Nephron (organoid): Measurements from ENCODE around the gene N4BP2L2.

ENCODE experiments used
- H3K27ac Mint-ChIP-seq, 3 experiments: 2 replicates each; pipeline ENCODE4 v1.8.0; 2020; ENCODE audit warnings: mixed read lengths in 3 of 3, mild to moderate bottlenecking in 2 of 3, moderate library complexity in 1 of 3
- H3K27me3 Mint-ChIP-seq: 2 replicates; pipeline ENCODE4 v1.8.0; 2021; ENCODE audit warnings: low read depth, mild to moderate bottlenecking, moderate library complexity, mixed read lengths
- H3K36me3 Mint-ChIP-seq: 2 replicates; pipeline ENCODE4 v1.8.0; 2020; ENCODE audit warnings: low read depth, mixed read lengths
- H3K4me1 Mint-ChIP-seq: 2 replicates; pipeline ENCODE4 v1.8.0; 2020; ENCODE audit warnings: mixed read lengths
- H3K4me3 Mint-ChIP-seq, 3 experiments: 2 replicates each; pipeline ENCODE4 v1.8.0; 2020; ENCODE audit warnings: mild to moderate bottlenecking in 3 of 3, mixed read lengths in 3 of 3, moderate library complexity in 2 of 3
- H3K9me3 Mint-ChIP-seq: 2 replicates; pipeline ENCODE4 v1.8.0; 2020; ENCODE audit warnings: mixed read lengths
- CTCF ChIP-seq, 3 experiments: fragments of 200-600 bp; sonication (generic); IDR thresholded peaks; one replicate each; pipeline ENCODE4 v1.5.0; 2021; ENCODE audit warnings: antibody characterized with exemption in 3 of 3; ENCODE audit not compliant: unreplicated experiment in 3 of 3

Gene N4BP2L2

GRCh38 chr13:32537580-32538142 lies 934 bp downstream of the N4BP2L2 start:
- H3K9me3 Mint-ChIP-seq: peaks cover 12% of the 10 kb centered on the region
- H3K27ac Mint-ChIP-seq: peak overlapping the region; percentile 98 to 99 (median 99)
- peaks cover 34% of the 10 kb centered on the region for H3K4me1 Mint-ChIP-seq
- H3K27me3 Mint-ChIP-seq: no peaks in the 10 kb centered on the region
- peak overlapping the region; percentile 99 to 100 (median 99) for H3K4me3 Mint-ChIP-seq
- peaks cover 52% of the 10 kb centered on the region for H3K36me3 Mint-ChIP-seq
- TF ChIP-seq CTCF (IDR thresholded peaks at IDR 0.05; ENCODE audit: unreplicated experiment in 3 of 3): no peak

- Mint-ChIP-seq H3K4me3 (peak overlapping the region; percentile 8 to 31 (median 29)), H3K27me3 (no peaks in the 10 kb centered on the region), H3K9me3 (peaks cover 12% of the 10 kb centered on the region), H3K4me1 (peaks cover 51% of the 10 kb centered on the region), H3K27ac (no peak overlapping the region), H3K36me3 (peaks cover 66% of the 10 kb centered on the region)
- no peak for TF ChIP-seq CTCF (IDR thresholded peaks at IDR 0.05; ENCODE audit: unreplicated experiment in 3 of 3)
Observed at GRCh38 chr13:32535748-32536147, 2.8 kb downstream of the N4BP2L2 start.

- no peak overlapping the region for H3K27ac Mint-ChIP-seq
- peaks cover 67% of the 10 kb centered on the region for H3K36me3 Mint-ChIP-seq
- peaks cover 54% of the 10 kb centered on the region for H3K4me1 Mint-ChIP-seq
- no peaks in the 10 kb centered on the region for H3K27me3 Mint-ChIP-seq
- TF ChIP-seq CTCF (IDR thresholded peaks at IDR 0.05; ENCODE audit: unreplicated experiment in 3 of 3): no peak
- peaks cover 12% of the 10 kb centered on the region for H3K9me3 Mint-ChIP-seq
- H3K4me3 Mint-ChIP-seq: peak overlapping the region in 2 of 3 experiments; percentile 5 to 30
Observed at GRCh38 chr13:32535115-32535514, 3.5 kb downstream of the N4BP2L2 start.

- no peak for TF ChIP-seq CTCF (IDR thresholded peaks at IDR 0.05; ENCODE audit: unreplicated experiment in 3 of 3)
- Mint-ChIP-seq H3K27ac (peak overlapping the region; percentile 29 to 86 (median 77)), H3K4me3 (peak overlapping the region in 1 of 3 experiments; percentile 49), H3K27me3 (no peaks in the 10 kb centered on the region), H3K4me1 (peaks cover 55% of the 10 kb centered on the region), H3K9me3 (no peaks in the 10 kb centered on the region), H3K36me3 (peaks cover 65% of the 10 kb centered on the region)
Observed at GRCh38 chr13:32530841-32531253, 7.7 kb downstream of the N4BP2L2 start.

- Mint-ChIP-seq H3K27ac (peak overlapping the region in 1 of 3 experiments; percentile 48), H3K9me3 (no peaks in the 10 kb centered on the region)
Observed at GRCh38 chr13:32528358-32528757, 10.2 kb downstream of the N4BP2L2 start.

More at GRCh38 chr13:32528358-32528757, 10.2 kb downstream of the N4BP2L2 start:
- no peaks in the 10 kb centered on the region for H3K27me3 Mint-ChIP-seq
- no peak for TF ChIP-seq CTCF (IDR thresholded peaks at IDR 0.05; ENCODE audit: unreplicated experiment in 3 of 3)
- H3K4me3 Mint-ChIP-seq: no peak overlapping the region
- peaks cover 58% of the 10 kb centered on the region for H3K36me3 Mint-ChIP-seq
- H3K4me1 Mint-ChIP-seq: peaks cover 35% of the 10 kb centered on the region
